Epithelial cell of prostate (primary cell): ENCODE measurements around the gene CAMK2B.

Source experiments
- DNase-seq: peaks from one replicate; pipeline ENCODE4 v3.0.0-alpha.2; 2011; ENCODE audit warnings: low read depth, low spot score
- H3K27ac ChIP-seq: fragments of 450-650 bp; 2 replicates; pipeline ENCODE4 v1.5.1; 2017; ENCODE audit warnings: mild to moderate bottlenecking

CAMK2B gene

GRCh38 chr7:44221231-44221791, 104.1 kb downstream of the CAMK2B start:
- no peak for DNase-seq
- no peak overlapping the region for H3K27ac ChIP-seq

DNA sequence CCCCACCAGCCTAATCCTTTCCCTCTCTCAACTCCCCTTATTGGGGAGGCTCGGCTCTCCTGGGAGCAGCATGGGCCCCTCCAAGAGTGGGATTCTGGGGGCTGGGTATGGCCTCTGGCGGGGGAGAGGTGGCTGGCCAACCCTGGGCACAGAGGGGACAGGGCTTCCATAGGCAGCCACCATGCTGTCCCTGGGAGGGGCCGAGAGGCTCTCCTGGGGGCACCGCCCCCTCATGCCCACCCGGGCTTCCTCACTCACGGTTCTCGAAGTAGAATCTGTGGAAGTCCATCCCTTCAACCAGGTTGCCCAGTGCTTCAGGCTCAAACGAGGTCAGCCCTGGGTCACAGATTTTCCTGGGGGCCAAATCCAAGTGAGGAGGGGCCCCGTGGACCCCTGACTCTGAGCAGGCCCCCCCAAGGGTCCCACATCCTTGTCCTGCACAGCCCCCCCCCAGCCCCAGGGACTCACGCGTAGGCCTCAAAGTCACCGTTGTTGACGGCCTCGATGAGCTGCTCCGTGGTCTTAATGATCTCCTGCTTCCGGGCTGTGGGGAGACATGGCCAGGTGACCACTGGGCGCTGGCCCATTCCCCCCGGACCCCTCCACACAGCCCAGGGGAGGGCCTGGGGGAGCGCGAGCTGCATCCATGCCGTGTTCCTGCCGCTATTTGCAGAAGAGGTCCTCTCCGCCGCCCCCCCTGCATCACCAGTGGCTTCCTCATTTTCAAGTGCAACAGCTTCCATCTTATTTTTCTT, 104.9 kb downstream of the CAMK2B start:
- DNase-seq = no peak
- H3K27ac ChIP-seq = no peak overlapping the region

- H3K27ac ChIP-seq = no peak overlapping the region
- DNase-seq = no peak
Observed at GRCh38 chr7:44220046-44220357, 105.4 kb downstream of the CAMK2B start.

- DNase-seq = no peak
- no peak overlapping the region for H3K27ac ChIP-seq
Observed at GRCh38 chr7:44219371-44220045, 105.9 kb downstream of the CAMK2B start.

GRCh38 chr7:44218418-44219201, 106.8 kb downstream of the CAMK2B start:
- no peak overlapping the region for H3K27ac ChIP-seq
- DNase-seq = no peak

DNA sequence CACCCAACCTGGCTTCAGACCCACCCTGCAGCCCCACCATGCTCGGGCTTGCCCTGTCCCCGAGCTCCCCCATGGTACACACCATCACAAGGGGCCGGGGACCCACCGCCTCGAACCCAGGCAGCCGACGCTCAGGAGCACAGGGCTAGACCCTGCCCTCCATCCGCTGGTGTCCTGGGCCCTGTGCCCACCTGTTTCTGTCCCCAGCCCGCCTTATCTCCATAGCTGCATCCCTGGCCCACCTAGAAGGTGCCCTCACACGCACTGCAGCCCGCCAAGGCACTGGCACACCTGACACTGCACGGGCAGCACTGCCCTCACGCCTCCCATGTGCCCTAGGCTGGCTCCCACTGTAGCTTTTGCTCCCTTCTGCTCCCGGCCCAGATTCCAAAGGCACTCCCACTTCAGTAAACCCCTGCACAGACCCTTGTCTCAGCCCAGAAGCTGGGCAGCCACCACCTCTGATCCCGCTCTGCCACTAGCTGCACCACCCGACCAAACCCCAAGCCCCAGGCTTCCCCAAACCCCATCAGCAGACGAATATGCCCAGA, 107.5 kb downstream of the CAMK2B start:
- no peak overlapping the region for H3K27ac ChIP-seq
- no peak for DNase-seq

DNA sequence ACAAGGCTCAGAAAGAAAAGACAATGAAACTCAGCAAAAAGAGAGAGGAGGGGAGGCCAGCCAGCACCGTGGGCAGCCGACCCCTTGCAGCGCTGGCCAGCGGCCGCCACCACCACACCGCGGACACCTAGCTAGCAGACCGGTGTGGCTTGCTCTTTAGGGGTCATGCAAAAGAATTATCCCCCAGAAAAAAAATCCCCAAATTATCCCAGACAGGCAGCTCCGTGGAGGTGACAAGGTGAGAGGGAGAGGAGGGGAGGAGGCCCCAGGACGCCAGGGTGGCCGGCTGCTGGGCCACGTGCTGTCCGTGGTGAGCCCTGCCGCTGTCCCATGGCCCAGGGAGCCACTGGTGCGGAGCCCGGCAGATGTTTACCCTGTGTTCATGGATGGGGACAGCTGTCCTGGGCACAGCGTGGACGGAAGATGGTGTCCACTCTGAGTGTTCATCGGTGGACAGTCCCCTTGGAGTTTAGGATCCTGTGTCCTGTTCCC, 108.1 kb downstream of the CAMK2B start:
- no peak for DNase-seq
- H3K27ac ChIP-seq = no peak overlapping the region

DNA sequence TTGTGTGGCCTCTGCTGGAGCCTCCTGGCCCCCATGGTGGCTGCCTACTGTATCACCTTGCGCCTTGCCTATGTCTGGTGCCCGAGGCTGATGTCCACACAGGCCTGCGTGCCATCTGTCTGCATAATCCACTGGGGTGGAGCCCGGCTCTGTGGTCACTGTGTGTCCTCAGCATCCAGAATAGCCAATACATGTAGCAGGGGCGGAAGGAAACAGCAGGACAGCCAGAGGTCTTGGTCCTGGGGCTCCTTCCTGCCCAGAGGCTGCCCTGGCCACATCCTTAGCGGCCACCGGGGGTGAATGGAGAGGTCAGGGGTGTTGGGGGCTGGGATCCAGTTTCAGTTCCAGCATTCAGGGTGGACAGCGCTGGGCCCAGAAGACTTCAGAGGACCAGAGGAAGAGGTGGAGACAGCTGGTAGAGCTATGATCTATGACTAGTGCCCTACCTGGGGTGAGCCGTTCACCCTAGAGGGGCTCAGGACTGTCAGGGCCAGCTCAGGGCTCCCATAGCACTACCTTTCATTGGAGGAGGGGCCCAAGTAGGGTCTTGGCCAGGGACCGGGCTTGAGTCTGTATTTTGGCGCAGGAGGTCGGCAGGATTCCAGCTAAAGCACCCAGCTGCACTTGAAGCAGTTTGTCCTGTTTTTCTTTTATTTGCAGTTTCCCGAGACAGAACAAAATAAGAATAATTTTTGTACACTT, 108.7 kb downstream of the CAMK2B start:
- H3K27ac ChIP-seq = no peak overlapping the region
- no peak for DNase-seq

GRCh38 chr7:44216019-44216418, 109.4 kb downstream of the CAMK2B start:
- no peak for DNase-seq
- no peak overlapping the region for H3K27ac ChIP-seq

DNA sequence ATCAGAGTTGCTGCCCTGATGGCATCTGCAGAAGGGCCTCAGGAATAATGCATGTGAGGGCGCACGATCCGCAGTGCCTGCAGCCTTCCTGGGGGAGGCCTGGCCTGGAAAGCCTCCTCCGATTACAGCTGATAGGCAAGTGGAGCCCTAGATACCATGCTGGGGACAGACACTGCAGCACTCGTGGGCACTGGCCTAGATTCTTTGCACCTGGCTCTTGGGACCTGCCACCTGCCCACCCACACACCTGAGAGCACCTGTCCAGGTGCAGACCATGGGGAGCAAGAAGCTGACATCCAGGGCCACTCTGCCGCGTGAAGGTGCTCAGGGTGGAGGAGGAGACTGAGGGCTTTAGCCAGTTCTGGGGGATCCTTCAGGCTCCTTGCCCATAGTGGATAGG, 109.9 kb downstream of the CAMK2B start:
- no peak overlapping the region for H3K27ac ChIP-seq
- DNase-seq = no peak

GRCh38 chr7:44213877-44214388, 111.5 kb downstream of the CAMK2B start:
- DNase-seq = no peak
- no peak overlapping the region for H3K27ac ChIP-seq

GRCh38 chr7:44213206-44213876, 112.1 kb downstream of the CAMK2B start:
- no peak for DNase-seq
- no peak overlapping the region for H3K27ac ChIP-seq

DNA sequence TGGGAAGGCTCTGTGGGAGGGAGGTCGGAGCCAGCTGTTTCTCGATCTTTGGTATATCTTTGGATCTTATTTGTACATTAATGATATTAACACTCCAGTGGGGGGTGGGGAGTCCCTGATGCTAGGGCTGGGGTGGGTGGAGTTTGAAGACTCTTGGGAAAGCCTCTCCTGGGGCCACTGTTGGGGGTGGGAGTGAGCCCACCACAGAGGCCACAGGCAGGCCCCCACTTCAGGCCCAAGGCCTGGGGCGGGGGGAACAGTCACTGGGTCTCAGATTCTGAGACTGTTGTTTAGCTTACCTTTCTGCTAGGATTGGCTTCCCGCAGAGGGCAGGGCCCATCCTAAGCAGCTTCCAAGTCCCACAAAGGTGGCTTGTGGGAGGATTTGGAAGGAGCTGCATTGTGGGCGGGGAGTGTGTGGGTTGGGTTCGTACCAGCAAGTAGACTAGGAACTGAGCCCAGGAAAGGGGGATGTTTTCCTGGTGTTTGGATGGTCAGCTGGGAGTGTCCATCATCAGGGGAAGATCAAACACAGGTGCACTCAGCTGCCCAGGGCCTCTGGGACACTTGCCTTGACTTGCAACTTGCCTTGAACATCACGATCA, 112.7 kb downstream of the CAMK2B start:
- H3K27ac ChIP-seq = no peak overlapping the region
- DNase-seq = no peak

DNA sequence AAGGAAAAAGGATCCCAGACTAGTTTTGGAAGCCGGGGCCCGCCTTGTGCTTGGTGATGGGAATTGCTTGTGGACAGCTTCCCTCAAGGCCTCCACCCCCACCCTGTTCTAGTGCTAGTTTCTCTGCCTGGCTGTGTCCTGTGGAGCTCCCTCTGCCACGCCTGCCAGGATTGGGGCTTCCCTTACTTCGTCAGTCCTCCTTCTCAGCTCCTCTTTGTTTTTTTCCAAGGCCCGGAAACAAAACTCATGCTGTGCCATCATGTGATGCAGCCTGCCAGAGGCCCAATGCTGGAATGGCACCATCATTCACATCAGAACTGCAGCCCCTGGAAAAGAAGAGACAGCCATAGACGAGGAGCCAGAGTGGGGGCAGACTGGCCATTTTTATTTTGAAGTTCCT, 113.4 kb downstream of the CAMK2B start:
- H3K27ac ChIP-seq = no peak overlapping the region
- DNase-seq = no peak

- no peak overlapping the region for H3K27ac ChIP-seq
- DNase-seq = no peak
Observed at GRCh38 chr7:44211126-44211675, 114.2 kb downstream of the CAMK2B start.

DNA sequence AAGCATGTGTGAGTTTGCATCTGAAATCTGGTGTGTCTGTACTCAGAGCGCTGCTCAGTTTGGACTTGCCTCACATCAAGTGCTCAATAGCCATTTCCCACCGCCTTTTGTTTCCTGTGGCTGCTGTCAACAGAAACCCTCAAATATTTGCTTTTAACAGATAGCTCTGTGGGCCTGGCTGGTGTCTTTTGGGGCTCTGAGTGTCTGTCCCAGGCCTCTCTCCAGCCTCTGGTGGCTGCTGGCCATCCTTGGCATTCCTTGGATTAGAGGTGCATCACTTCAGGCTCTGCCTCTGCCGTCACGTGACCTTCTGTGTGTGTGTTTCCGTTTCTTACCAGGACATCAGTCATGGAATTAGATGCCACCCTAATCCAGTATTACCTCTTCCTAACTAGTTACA, 115.3 kb downstream of the CAMK2B start:
- DNase-seq = no peak
- no peak overlapping the region for H3K27ac ChIP-seq

- no peak overlapping the region for H3K27ac ChIP-seq
Observed at GRCh38 chr7:44208085-44208484, 117.3 kb downstream of the CAMK2B start.

DNA sequence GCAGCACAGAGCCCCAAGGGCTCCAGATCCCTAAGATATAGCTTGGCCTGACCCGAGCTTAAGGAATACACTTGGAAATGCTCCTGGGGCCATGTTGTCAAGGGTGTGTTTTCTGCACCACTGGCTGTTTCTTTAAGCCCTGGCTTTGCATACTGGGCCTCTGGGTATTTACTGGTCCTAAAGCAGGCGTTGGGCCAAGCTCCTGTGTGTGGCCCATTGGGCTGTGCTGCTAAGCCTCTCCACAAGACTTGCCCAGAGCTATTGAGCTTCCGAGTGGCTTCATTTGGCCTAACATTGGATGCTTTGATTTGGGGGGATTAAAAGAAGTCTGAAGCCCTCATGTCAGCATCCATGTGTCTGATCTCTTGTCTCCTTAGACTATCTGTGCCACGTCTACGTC, 119.4 kb downstream of the CAMK2B start:
- H3K27ac ChIP-seq = no peak overlapping the region
- no peak for DNase-seq

More at GRCh38 chr7:44208085-44208484, 117.3 kb downstream of the CAMK2B start:
- no peak for DNase-seq
